VCaP (cell line): ENCODE data around the gene LRRC45.
"Not testable (repeated sequence)": the region's sequence is repeated elsewhere in the genome, so short reads cannot be mapped to it uniquely, and the experiment has no call there.

Experiments
- H3K27ac ChIP-seq: fragments of 450-650 bp; 2 replicates; pipeline ENCODE4 v1.5.1; 2017
- TF ChIP-seq, protein P1 (sequence below): fragments of 450-650 bp; conservative IDR thresholded peaks from 2 replicates; pipeline ENCODE4 v1.5.1; 2017; ENCODE audit warnings: mild to moderate bottlenecking, moderate library complexity

The LRRC45 gene

DNA sequence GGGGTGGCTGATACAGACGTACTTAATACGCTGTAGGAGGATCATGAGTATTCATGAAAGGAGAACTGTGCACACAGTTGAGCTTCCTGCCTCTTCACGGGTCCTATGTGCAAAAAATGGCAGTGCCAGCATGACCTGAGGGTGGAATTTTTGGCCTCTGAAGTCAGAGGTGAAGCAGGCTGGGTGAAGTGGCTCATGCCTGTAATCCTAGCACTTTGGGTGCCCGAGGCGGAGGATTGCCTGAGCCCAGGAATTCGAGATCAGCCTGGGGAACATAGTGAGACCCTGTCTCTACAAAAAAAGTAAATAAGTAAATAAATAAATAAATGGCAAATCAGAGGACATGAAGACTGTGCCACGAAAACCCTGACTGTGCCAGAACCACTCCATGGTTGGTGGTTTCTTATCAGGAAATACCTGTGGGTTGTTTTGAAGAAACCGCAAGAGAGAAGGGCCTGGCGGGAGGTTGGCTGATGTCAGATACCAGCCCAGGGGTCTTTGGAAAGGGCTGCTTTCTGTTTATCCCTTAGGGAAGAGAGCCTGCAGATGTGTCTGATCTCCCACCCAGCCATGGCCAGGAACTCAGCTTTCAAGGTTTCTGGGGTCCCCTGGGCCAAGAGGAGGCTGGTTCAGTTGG lies 42.3 kb upstream of the LRRC45 start:
- TF ChIP-seq, protein P1, sequence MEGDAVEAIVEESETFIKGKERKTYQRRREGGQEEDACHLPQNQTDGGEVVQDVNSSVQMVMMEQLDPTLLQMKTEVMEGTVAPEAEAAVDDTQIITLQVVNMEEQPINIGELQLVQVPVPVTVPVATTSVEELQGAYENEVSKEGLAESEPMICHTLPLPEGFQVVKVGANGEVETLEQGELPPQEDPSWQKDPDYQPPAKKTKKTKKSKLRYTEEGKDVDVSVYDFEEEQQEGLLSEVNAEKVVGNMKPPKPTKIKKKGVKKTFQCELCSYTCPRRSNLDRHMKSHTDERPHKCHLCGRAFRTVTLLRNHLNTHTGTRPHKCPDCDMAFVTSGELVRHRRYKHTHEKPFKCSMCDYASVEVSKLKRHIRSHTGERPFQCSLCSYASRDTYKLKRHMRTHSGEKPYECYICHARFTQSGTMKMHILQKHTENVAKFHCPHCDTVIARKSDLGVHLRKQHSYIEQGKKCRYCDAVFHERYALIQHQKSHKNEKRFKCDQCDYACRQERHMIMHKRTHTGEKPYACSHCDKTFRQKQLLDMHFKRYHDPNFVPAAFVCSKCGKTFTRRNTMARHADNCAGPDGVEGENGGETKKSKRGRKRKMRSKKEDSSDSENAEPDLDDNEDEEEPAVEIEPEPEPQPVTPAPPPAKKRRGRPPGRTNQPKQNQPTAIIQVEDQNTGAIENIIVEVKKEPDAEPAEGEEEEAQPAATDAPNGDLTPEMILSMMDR = no peak
- no peak overlapping the region for H3K27ac ChIP-seq

GRCh38 chr17:81981511-81981910 lies 41.6 kb upstream of the LRRC45 start:
- not testable (repeated sequence) for H3K27ac ChIP-seq

- H3K27ac ChIP-seq = no peak overlapping the region
- TF ChIP-seq, protein P1 = no peak
Observed at GRCh38 chr17:81983011-81983638, 40.0 kb upstream of the LRRC45 start.

- TF ChIP-seq, protein P1 = no peak
- no peak overlapping the region for H3K27ac ChIP-seq
Observed at GRCh38 chr17:81983639-81984373, 39.3 kb upstream of the LRRC45 start.

DNA sequence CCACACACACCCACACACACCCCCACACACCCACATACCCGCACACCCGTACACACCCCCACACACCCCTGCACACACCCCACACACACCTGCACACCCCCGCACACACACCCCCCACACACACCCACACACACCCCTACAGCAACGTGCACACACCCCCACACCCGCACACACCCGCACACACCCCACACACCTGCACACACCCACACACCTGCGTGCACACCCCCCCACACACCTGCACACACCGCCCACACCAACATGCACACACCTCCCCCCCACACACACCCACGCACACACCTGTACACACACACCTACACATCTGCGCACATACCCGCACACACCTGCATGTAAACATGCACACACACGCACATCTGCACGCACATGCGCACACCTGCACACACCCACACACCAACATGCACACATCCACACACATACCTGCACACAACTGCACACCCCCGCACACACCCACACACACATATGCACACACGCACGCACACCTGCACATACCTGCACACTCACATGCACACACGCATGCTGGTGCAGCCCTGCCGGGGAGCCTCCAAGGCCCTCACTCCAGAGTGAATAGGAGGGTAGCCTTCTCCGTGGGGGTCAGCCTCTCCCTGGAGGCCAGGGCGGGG lies 38.2 kb upstream of the LRRC45 start:
- H3K27ac ChIP-seq = no peak overlapping the region
- TF ChIP-seq, protein P1 = no peak

DNA sequence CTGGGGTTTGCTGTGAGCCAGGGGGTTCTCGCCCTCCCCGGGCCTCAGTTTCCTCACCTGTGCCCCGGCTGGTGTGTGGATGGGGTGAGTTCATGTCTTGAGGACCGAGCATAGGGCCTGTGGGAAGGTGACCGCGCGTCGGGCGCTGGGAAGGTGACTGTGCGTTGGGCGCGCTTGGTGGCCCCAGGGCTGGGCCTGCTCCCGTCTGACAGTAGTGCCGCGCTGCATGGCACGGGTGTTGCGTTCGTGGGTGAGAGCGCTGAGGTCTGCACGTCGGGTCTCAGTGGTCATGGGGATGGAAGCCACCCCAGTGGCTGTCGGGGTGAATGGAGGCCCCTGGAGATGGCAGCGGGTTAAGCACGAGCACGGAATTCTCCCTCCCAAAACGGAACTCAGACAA lies 36.5 kb upstream of the LRRC45 start:
- TF ChIP-seq, protein P1 = no peak

DNA sequence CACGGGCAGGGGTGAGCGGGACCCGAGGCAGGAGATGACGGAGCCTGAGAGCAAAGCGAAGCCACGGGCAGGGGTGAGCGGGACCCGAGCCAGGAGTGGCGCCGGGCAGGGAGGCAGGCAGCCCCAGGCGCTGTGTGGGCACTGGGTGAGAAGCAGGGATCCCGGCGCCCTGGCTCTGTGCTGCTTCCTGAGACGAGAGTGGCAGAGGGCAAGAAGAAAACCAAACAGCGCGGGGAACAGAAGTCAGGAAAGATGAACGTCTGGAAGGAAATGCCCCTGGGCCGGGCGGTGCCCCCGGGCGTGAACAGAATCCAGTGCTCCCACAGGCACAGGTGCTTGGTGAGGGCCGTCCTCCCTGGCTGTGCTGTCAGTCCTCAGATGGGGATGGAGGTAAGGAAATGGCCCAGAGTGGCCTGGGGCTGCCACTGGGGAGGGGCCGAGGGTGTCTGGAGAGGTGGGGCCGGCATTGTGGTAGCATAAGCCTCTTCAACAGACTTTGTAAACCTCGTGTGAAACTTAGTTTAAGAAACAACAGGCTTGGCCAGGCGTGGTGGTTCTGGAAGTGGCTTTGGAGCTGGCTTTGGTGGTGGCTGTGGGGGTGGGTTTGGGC lies 35.8 kb upstream of the LRRC45 start:
- no peak overlapping the region for H3K27ac ChIP-seq
- TF ChIP-seq, protein P1 = no peak

More for the DNA sequence above, 36.5 kb upstream of the LRRC45 start:
- H3K27ac ChIP-seq = no peak overlapping the region
